Loucy (cell line): ENCODE measurements around the gene TBX10.

ENCODE experiments used
- H2AFZ ChIP-seq: fragments of 200-600 bp; sonication (generic); 2 replicates; pipeline ENCODE4 v1.6.0; 2016; ENCODE audit warnings: antibody characterized with exemption, mild to moderate bottlenecking, low read length, moderate library complexity
- H3F3A ChIP-seq: fragments of 200-600 bp; 2 replicates; pipeline ENCODE4 v1.6.0; 2016; ENCODE audit warnings: antibody characterized with exemption, low read depth, mild to moderate bottlenecking
- H3K27me3 ChIP-seq: fragments of 200-600 bp; sonication (generic); 2 replicates; pipeline ENCODE4 v1.6.1; 2014; ENCODE audit warnings: low read length, mild to moderate bottlenecking; ENCODE audit not compliant: insufficient read depth, poor library complexity, severe bottlenecking
- H3K36me3 ChIP-seq: fragments of 200-600 bp; sonication (generic); 2 replicates; pipeline ENCODE4 v1.6.1; 2016; ENCODE audit warnings: low read length; ENCODE audit not compliant: insufficient read depth
- H3K4me1 ChIP-seq: fragments of 200-600 bp; sonication (generic); 2 replicates; pipeline ENCODE4 v1.5.1; 2014; ENCODE audit warnings: low read length, mild to moderate bottlenecking; ENCODE audit not compliant: insufficient read depth, poor library complexity, severe bottlenecking
- H3K4me2 ChIP-seq: fragments of 200-600 bp; sonication (generic); 2 replicates; pipeline ENCODE4 v1.6.0; 2014; ENCODE audit warnings: antibody characterized with exemption, low read length, low read depth, mild to moderate bottlenecking; ENCODE audit not compliant: poor library complexity, severe bottlenecking
- H3K4me3 ChIP-seq: fragments of 200-600 bp; sonication (generic); 2 replicates; pipeline ENCODE4 v1.5.1; 2014; ENCODE audit warnings: low read length, mild to moderate bottlenecking, mixed read lengths; ENCODE audit not compliant: poor library complexity, severe bottlenecking
- H3K79me2 ChIP-seq: fragments of 200-600 bp; sonication (generic); 2 replicates; pipeline ENCODE4 v1.6.1; 2014; ENCODE audit warnings: low read length; ENCODE audit not compliant: insufficient read depth
- H3K9ac ChIP-seq: fragments of 200-600 bp; sonication (generic); 2 replicates; pipeline ENCODE4 v1.6.0; 2014; ENCODE audit warnings: mild to moderate bottlenecking, low read depth, low read length, moderate library complexity; ENCODE audit not compliant: poor library complexity, severe bottlenecking
- H3K9me2 ChIP-seq: fragments of 200-600 bp; sonication (generic); replicated peaks from 2 replicates; pipeline ENCODE4 v1.6.1; 2016; ENCODE audit warnings: low read depth, low read length, mixed read lengths
- H3K9me3 ChIP-seq: fragments of 200-600 bp; sonication (generic); 2 replicates; pipeline ENCODE4 v1.6.1; 2014; ENCODE audit warnings: mild to moderate bottlenecking, antibody characterized with exemption, low read length, low read depth; ENCODE audit not compliant: insufficient read depth
- H4K20me1 ChIP-seq: fragments of 200-600 bp; sonication (generic); 2 replicates; pipeline ENCODE4 v1.6.0; 2014; ENCODE audit warnings: antibody characterized with exemption, low read length, mild to moderate bottlenecking; ENCODE audit not compliant: insufficient read depth, poor library complexity, severe bottlenecking
- EZH2phosphoT487 ChIP-seq: fragments of 200-600 bp; IDR thresholded peaks from 2 replicates; pipeline ENCODE4 v1.6.1; 2018; ENCODE audit warnings: antibody characterized with exemption, mild to moderate bottlenecking, moderate library complexity, borderline replicate concordance
- TF ChIP-seq, protein P1 (sequence below): fragments of 200-600 bp; sonication (generic); conservative IDR thresholded peaks from 2 replicates; pipeline ENCODE4 v1.5.1; 2014; ENCODE audit warnings: mild to moderate bottlenecking, antibody characterized with exemption, low read length

The TBX10 gene

DNA sequence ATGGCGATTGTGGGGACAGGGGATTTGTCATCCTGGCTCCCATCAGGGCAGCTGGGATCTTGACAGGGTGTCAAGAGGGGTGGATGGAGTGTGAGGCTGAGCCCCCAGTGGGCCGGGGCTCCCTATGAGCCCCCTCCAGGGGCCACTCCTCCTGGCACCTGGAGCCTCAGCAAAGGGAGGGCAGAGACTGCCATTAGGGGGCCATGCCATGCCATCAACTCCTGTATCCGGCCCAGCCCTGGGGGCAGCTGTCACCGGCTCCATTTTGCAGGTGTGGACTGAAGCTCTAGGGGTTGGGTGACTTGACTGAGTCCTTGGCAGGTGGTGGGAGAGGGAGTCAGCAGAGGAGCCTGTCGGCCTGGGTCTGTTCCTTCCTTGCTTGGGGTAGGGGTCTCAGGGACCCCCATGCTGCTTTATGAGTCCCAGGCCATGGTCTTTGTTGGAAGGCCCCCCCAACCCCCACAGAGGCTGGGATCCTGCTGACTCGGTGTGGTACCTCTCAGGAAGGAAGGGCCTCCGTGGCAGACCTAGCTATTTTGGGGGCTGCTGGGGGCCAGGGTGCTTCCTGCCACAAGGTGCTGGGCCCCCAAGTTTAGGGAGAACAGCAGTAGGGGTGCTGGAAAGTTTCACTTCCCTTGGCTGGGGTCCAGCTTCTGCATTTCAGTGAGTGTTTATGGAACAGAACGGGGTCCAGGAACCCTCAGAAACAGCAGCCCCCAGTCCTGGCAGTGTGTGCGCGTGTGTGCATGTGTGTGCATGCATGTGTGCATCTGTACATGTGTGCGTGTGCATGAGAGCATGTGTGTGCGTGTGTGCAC, 9.4 kb upstream of the TBX10 start:
- no peaks in the 10 kb centered on the region for H3K9me2 ChIP-seq
- peak overlapping the region; percentile 79 for H3K4me3 ChIP-seq
- peak overlapping the region; percentile 69 for H3K4me2 ChIP-seq

DNA sequence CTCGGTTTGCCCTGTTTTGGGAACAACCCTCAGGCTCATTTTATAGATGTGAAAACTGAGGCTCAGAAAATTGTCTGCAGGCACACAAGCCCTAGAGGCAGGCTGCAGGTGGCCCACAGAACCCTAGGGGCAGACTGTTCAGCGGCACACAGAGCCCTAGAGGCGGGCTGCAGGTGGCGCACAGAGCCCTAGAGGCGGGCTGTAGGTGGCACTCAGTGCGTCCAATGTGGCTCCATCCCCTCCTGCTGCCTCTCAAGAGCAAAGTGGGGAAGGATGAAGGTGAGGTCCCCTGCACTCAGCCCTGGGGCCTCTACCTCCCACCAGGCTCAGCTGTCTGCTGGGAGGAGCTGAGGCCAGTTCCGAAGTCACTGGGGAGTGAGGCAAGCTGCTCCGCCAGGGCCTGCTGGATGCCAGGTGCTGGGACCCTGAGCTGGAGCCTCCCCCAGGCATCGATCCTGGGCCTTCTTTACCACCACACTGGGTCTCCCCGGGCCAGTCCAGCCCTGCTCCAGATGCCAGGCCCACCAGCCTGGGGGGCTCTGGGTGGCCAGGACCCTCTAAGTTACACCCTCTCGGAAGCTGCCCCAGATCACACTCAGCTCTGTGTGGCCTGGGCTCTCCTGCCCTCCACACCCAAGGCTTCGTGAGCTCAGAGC, 8.7 kb upstream of the TBX10 start:
- no peaks in the 10 kb centered on the region for H3K79me2 ChIP-seq
- H2AFZ ChIP-seq: no peak overlapping the region
- no peaks in the 10 kb centered on the region for H3K9me2 ChIP-seq
- H3K4me1 ChIP-seq: peaks cover 81% of the 10 kb centered on the region
- peak overlapping the region; percentile 79 for H3K4me3 ChIP-seq
- H3K4me2 ChIP-seq: peak overlapping the region; percentile 69
- H3K27me3 ChIP-seq: no peaks in the 10 kb centered on the region
- TF ChIP-seq, protein P1, sequence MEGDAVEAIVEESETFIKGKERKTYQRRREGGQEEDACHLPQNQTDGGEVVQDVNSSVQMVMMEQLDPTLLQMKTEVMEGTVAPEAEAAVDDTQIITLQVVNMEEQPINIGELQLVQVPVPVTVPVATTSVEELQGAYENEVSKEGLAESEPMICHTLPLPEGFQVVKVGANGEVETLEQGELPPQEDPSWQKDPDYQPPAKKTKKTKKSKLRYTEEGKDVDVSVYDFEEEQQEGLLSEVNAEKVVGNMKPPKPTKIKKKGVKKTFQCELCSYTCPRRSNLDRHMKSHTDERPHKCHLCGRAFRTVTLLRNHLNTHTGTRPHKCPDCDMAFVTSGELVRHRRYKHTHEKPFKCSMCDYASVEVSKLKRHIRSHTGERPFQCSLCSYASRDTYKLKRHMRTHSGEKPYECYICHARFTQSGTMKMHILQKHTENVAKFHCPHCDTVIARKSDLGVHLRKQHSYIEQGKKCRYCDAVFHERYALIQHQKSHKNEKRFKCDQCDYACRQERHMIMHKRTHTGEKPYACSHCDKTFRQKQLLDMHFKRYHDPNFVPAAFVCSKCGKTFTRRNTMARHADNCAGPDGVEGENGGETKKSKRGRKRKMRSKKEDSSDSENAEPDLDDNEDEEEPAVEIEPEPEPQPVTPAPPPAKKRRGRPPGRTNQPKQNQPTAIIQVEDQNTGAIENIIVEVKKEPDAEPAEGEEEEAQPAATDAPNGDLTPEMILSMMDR: peak; percentile 81
- TF ChIP-seq EZH2phosphoT487: no peak
- peak overlapping the region; percentile 90 for H3K9ac ChIP-seq
- H3K9me3 ChIP-seq: no peaks in the 10 kb centered on the region
- H4K20me1 ChIP-seq: no peaks in the 10 kb centered on the region
- H3F3A ChIP-seq: 0 out of 2 replicates have a peak, but pooled peaks cover 2% of the 10 kb centered on the region
- H3K36me3 ChIP-seq: no peaks in the 10 kb centered on the region

More for the DNA sequence above, 9.4 kb upstream of the TBX10 start:
- Histone ChIP-seq H3K4me1 (peaks cover 81% of the 10 kb centered on the region), H3K79me2 (no peaks in the 10 kb centered on the region), H3K9ac (peak overlapping the region; percentile 90), H3K27me3 (no peaks in the 10 kb centered on the region), H3K9me3 (no peaks in the 10 kb centered on the region), H3K36me3 (no peaks in the 10 kb centered on the region), H4K20me1 (no peaks in the 10 kb centered on the region), H3F3A (0 out of 2 replicates have a peak, but pooled peaks cover 2% of the 10 kb centered on the region), H2AFZ (no peak overlapping the region)
- TF ChIP-seq EZH2phosphoT487: no peak
- TF ChIP-seq, protein P1: no peak

DNA sequence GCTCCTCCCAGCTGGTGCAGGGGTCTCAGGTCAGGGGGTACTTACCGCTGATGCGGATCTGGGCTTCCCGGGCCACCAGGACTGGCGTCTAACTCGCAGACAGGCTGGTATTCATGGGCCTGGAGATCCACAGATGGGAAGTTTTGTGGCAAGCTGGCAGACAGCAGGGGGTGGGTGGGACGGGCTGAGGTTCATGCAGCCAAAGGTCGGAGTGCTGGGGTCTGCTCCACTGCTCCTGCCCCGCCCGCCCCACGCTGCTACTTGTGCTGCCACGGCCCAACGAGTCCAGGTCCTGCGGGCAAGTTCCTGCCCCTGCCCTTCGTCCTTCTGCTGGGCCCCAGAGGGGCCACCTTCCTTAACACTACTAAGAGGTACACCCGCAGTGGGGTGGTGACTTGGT, 7.9 kb upstream of the TBX10 start:
- Histone ChIP-seq H3K79me2 (no peaks in the 10 kb centered on the region), H3K9me2 (no peaks in the 10 kb centered on the region), H3K36me3 (no peaks in the 10 kb centered on the region), H3F3A (0 out of 2 replicates have a peak, but pooled peaks cover 2% of the 10 kb centered on the region), H3K4me2 (peak overlapping the region; percentile 72), H3K9ac (peak overlapping the region; percentile 90), H3K4me3 (peak overlapping the region; percentile 53), H3K27me3 (no peaks in the 10 kb centered on the region), H2AFZ (no peak overlapping the region), H4K20me1 (no peaks in the 10 kb centered on the region), H3K9me3 (no peaks in the 10 kb centered on the region), H3K4me1 (peaks cover 78% of the 10 kb centered on the region)
- TF ChIP-seq EZH2phosphoT487: no peak
- TF ChIP-seq, protein P1: no peak
